RWPE1 (cell line): ENCODE measurements around the gene DNAJC19.

Experiments used
- CTCF ChIA-PET: fragments of 350-600 bp; sonication (Branson Sonifier 250); formaldehyde crosslinking; extraction: SDS; loops from one replicate; lab custom pipeline; 2021; lab: Yijun Ruan, JAX
- POLR2A ChIA-PET: fragments of 400-600 bp; formaldehyde crosslinking; extraction: SDS; loops from one replicate; lab custom pipeline; 2020; ENCODE audit warnings: antibody characterized with exemption; ENCODE audit not compliant: low non-redundant PET; lab: Yijun Ruan, JAX
- DNase-seq: peaks from one replicate; pipeline ENCODE4 v3.0.0; 2012; ENCODE audit warnings: low spot score
- H3K27ac ChIP-seq: fragments of 450-650 bp; 2 replicates; pipeline ENCODE4 v1.5.1; 2017
- CTCF ChIP-seq: fragments of 450-650 bp; conservative IDR thresholded peaks from 2 replicates; pipeline ENCODE4 v1.5.1; 2017; ENCODE audit warnings: low read depth, mild to moderate bottlenecking

DNAJC19 gene

GRCh38 chr3:180983136-180983535 is 6.4 kb downstream of the DNAJC19 start:
- POLR2A ChIA-PET, result no interaction called here
- no peak for DNase-seq

GRCh38 chr3:180981912-180982311 is 7.6 kb downstream of the DNAJC19 start:
- DNase-seq, result no peak
- POLR2A ChIA-PET, result no interaction called here
- CTCF ChIA-PET, result no interaction called here
- TF ChIP-seq CTCF, result no peak
- no peak overlapping the region for H3K27ac ChIP-seq

More at GRCh38 chr3:180983136-180983535, 6.4 kb downstream of the DNAJC19 start:
- no peak overlapping the region for H3K27ac ChIP-seq
- no peak for TF ChIP-seq CTCF
- CTCF ChIA-PET, result no interaction called here

GRCh38 chr3:180980611-180981010 is 8.9 kb downstream of the DNAJC19 start:
- ChIA-PET CTCF (interaction anchor here (0.6 kb wide), 1 partner anchor 12 kb away, joined by 3 read pairs; no protein-coding TSS in a partner anchor), POLR2A (no interaction called here)
- no peak for TF ChIP-seq CTCF
- no peak for DNase-seq
- no peak overlapping the region for H3K27ac ChIP-seq

- ChIA-PET CTCF (interaction anchor here (1.2 kb wide), 1 partner anchor 49 kb away, joined by 3 read pairs; no protein-coding TSS in a partner anchor), POLR2A (no interaction called here)
- no peak overlapping the region for H3K27ac ChIP-seq
- DNase-seq, result no peak
- TF ChIP-seq CTCF, result no peak
Observed at GRCh38 chr3:180979961-180980360, 9.6 kb downstream of the DNAJC19 start.

GRCh38 chr3:180977498-180977897 is 12.0 kb downstream of the DNAJC19 start:
- DNase-seq, result no peak
- TF ChIP-seq CTCF, result no peak
- CTCF ChIA-PET, result interaction anchor here (1.0 kb wide), 1 partner anchor 65 kb away, joined by 3 read pairs; the partner anchor contains the start of gene FXR1
- H3K27ac ChIP-seq, result no peak overlapping the region
- POLR2A ChIA-PET, result interaction anchor here (0.7 kb wide), 1 partner anchor 241 kb away, joined by 4 read pairs; no protein-coding TSS in a partner anchor

- ChIA-PET POLR2A (no interaction called here), CTCF (no interaction called here)
- no peak for TF ChIP-seq CTCF
- no peak overlapping the region for H3K27ac ChIP-seq
- no peak for DNase-seq
Observed at GRCh38 chr3:180974286-180974685, 15.2 kb downstream of the DNAJC19 start.

GRCh38 chr3:180973543-180973942 is 16.0 kb downstream of the DNAJC19 start:
- POLR2A ChIA-PET, result no interaction called here
- H3K27ac ChIP-seq, result no peak overlapping the region
- CTCF ChIA-PET, result no interaction called here
- no peak for DNase-seq
- no peak for TF ChIP-seq CTCF
